GM19043 (cell line): Measurements from ENCODE around the gene DVL1.
"Not testable (repeated sequence)": the region's sequence is repeated elsewhere in the genome, so short reads cannot be mapped to it uniquely, and the experiment has no call there.

Source experiments
- ATAC-seq: cut with Tn5 transposase; IDR thresholded peaks from one replicate; pipeline ENCODE4 v1.9.1; 2021; ENCODE audit warnings: low read depth; ENCODE audit not compliant: unreplicated experiment

DVL1 gene

GRCh38 chr1:1349256-1350012, at the start of gene DVL1:
TSS of gene DVL1 (minus strand) at chr1:1349418. CDS start at chr1:1349065, 353 bp downstream.
- ATAC-seq, result peak; percentile 47

GRCh38 chr1:1398677-1399186, 49.5 kb upstream of the DVL1 start:
- ATAC-seq, result no peak

GRCh38 chr1:1397839-1398523, 48.8 kb upstream of the DVL1 start:
- ATAC-seq, result no peak

DNA sequence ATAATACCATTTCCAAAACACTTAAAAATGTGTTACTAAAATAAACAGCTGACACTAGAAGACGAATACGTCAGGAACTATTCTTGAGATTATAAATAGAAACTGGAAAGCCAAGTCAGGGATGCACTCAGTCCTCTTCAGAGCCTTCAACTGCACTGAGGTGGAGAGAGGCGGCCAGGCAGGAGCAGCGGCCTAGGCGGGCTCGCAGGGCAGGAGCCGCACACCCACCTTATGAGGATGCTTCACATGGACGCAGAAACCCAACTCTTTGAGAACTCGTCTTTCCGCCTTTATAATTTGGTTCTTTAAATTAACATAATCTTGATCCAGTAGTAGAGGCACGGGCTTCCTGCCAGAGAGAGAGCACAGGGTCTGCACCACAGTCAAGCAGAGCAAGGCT, 45.9 kb upstream of the DVL1 start:
- no peak for ATAC-seq

GRCh38 chr1:1394116-1394515, 44.9 kb upstream of the DVL1 start:
- ATAC-seq, result no peak

DNA sequence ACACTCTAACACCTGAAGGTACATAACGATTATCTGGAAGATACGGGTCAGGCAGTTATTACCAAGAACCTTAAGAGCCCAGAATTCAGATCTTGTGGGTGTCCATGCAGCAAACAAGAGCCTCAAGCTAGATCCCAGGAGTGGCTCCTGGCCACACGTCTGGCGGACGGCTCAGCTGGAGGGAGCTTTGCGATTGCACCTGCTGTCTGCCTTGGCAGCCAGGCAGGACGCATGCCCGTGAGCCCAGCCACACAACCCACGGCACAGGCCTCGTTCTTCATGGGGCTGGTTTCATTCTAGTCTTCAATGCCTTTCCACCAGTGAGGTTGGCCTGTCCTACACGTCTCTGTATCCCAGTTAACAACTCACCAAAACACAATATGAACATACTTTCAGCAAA, 44.2 kb upstream of the DVL1 start:
- ATAC-seq, result no peak

DNA sequence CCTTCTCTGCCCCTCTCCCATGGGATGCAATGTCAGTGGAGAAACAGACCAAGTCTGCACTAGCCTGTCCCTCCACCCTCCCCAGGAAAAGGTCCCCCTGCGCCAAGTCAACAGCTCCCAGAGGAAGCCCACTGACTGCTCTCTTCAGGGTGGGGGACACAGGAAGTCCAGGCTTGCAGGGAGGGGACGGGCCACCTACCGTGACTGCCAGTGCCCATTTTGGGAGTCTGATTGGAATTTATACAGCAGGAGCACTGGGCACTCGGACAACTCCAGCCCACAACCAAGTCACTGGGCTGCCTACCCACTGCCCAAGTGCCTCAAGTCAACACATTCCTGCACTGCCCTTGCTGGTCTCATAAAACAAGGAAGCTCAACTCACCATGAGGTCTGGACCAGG, 43.8 kb upstream of the DVL1 start:
- ATAC-seq, result no peak

DNA sequence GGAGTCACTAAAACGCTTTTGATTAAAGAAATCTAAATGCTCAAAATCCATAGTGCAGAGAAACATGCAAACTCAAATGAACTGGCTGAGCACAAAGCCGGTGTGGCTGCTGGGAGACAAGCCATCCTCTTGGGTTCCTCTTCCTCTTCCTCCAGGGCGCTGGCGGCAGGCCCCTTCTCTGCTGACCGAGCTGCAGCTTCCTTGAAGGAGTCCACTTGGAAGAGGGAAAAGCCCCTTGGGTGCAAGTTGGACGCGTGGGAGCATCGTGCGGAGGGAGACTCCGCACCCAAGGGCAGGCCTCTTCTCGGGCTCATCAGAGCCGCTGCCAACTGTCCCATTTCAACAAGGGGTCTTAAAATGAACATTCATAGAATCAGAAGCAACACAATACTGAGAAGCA, 42.0 kb upstream of the DVL1 start:
- ATAC-seq, result no peak

DNA sequence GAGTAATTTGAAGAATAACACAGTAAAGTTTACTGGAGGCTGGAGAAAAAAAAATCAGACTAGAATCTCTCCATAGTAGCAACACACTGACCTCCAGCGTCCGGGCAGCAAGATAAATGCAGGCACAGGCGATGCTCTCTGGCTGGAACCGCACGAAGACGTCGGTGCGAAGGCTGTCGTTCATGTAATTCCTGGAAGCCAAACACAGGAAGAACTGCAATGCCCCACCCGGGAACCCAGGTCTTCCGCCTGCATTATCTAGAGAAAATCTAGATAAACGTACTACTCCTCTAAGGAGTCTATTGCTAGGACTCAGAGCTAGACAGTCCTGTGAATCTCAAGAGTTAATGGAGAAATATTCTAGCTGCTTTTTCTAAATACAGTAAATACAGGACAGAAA, 41.5 kb upstream of the DVL1 start:
- ATAC-seq, result no peak

- ATAC-seq, result no peak
Observed at GRCh38 chr1:1388078-1388472, 38.9 kb upstream of the DVL1 start.

GRCh38 chr1:1387098-1388077, 38.2 kb upstream of the DVL1 start:
- no peak for ATAC-seq

DNA sequence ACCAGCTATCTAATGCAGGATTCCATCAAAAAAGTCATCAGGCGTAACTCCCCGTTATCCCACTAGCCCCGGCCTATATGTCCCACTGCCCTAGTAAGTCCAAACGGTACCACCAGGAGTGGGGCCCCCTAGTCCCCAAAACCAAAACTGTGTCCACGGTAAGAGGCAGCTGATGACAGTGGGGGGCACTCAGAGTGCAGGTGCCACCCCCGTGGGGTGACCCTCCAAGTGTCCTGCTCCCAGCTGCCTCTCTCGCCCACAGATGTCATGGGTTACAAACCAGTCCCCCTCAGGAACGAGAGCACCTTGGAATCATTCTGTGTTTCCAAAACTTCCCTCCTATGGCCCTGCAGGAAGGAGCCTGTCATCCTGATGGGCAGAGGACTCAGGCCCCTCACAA, 36.7 kb upstream of the DVL1 start:
- no peak for ATAC-seq

DNA sequence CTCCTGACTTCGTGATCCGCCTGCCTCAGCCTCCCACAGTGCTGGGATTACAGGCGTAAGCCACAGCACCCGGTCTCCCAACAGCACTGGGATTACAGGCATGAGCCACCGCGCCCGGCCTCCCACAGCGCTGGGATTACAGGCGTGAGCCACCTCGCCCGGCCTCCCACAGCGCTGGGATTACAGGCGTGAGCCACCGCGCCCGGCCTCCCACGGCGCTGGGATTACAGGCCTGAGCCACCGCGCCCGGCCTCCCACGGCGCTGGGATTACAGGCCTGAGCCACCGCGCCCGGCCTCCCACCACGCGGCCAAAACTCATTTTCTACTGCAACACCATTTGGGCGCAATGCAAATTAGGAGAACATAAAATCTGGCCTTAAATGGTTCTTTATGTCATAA, 36.1 kb upstream of the DVL1 start:
- not testable (repeated sequence) for ATAC-seq

- ATAC-seq, result no peak
Observed at GRCh38 chr1:1381294-1381693, 32.1 kb upstream of the DVL1 start.

GRCh38 chr1:1380860-1381259, 31.6 kb upstream of the DVL1 start:
- ATAC-seq, result no peak

- ATAC-seq, result no peak
Observed at GRCh38 chr1:1377540-1378205, 28.5 kb upstream of the DVL1 start.

DNA sequence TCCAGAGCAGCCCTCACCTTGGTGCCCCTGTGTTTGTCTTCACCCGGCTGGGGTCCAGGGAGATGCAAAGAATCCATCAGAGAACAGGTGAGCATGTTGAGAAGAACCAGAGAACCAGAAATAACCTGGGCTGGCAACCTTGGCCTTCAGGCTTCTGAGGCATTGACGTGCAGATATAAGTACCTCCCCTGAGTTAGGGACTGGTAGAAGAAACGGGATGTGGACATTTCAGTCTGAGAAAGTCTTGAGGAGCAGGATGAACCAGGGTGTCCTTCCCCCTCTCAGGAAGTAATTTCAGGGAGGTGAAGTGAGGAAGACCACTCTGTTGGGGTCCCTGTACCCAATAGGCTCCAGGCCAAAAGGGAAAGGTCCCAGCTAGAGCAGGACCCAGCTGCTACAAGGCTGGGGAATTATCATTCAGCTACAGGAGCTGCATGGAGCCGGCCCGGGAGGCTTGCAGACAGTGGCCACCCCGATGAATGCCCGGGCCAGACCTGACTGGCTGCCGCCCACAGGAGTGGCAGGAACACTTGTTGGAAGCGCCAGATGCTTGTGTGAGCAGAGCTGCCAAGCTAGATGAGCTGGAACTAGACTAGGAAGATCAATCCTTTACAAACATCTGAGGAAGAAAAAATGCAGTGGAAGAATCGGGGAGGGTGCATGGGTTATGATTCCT, 27.5 kb upstream of the DVL1 start:
- no peak for ATAC-seq

GRCh38 chr1:1374929-1375662, 25.9 kb upstream of the DVL1 start, which contains the start of gene AURKAIP1:
TSS of gene AURKAIP1 (minus strand) at chr1:1375207. CDS start at chr1:1374756, 451 bp downstream.
- ATAC-seq, result peak; percentile 83

GRCh38 chr1:1374589-1374928, 25.3 kb upstream of the DVL1 start:
- no peak for ATAC-seq
